ENCODE results near the gene RERG.
"Not testable (repeated sequence)": the region's sequence is repeated elsewhere in the genome, so short reads cannot be mapped to it uniquely, and the experiment has no call there.

The RERG gene

DNA sequence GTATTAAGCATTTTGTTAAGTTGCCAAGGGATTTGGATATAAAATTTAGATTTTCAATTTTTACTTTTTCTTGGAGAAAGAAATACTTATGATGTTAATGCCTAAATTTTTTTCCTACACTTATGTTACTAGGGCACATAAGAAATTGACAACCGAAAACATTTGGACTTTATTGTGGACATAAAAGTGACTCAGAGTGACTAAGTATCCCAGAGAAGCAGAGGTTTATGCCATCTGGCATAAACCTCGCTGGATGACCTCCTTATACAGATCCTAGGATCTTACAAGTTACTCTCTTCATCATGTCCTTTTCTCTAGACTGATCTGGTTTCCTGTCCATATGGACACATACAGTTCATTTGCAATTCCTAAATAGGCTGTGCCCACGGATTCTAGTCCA lies 89.8 kb downstream of the RERG start:
- DNase-seq = no peak

DNA sequence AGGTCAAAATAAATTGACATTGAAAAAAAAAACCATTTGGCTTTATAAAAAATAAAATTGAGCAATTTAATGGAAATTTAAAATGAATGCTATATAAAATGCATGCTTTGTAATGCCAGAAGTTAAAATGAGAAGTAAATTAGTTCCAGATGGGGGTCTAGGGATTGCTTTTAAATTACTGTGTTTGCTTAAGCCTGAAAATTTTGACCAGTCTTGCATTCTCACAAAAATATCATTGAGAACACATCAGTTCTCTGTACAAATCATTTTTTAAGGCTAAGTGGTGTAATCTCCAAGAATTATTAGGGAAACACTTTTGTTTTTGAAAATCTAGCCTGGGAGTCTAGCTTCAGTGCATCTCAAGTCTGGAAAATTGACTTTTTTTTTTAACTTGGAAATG lies 90.7 kb downstream of the RERG start:
- no peak for DNase-seq

DNA sequence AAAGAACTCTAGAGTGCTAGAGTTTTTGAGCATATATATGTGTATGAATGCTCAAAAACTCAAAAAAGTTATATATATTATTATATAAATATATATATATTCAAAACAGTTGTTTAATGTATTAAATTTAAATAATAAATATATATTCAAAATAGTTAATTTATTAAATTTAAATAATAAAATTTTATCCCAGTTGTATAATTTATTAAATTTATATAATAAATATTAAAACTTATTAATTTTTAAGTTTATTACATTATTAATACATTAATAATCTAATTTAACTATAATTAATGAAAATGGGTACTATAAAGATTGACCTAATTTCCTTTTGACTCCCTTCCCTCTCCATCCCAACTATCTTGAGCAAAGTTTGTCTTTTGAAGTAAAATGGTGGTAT lies 97.8 kb downstream of the RERG start:
- DNase-seq = no peak

DNA sequence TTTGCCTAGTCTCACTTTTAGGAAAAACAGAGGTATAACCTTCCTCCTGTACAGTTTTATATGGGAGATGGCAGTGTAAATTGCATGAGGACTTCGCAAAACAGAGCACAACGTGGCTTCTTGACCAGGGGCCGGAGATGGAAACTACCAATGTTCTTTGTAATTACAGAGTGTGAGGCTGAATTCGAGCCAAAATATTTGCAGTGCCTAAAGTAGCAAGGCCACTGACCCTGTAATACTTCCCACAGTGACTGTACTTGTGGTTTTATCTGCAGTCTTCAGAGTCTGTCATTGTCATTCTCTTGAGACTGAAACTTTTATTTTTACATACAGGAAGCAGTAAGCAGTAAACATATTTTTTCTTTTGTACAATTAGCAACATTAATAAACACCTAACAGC lies 98.9 kb downstream of the RERG start:
- DNase-seq = no peak

DNA sequence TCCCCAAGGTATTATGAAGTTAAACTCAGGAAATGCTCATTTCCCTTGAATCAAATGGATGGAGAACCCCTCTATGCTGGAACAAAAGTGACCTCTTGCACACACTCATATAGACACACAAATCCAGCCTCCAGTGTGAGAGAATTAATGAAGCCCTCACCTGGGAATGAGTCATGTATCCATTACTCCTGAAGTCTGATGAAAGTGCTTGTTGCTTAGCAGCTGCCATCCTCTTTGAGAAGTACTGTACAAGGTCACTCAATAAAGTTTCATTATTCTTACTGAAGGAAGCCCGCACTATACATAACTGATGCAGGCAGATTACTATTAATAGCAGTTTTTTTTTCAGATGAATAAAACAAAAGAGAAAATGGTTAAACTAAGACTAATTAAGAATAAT lies 102.3 kb downstream of the RERG start:
- no peak for DNase-seq

DNA sequence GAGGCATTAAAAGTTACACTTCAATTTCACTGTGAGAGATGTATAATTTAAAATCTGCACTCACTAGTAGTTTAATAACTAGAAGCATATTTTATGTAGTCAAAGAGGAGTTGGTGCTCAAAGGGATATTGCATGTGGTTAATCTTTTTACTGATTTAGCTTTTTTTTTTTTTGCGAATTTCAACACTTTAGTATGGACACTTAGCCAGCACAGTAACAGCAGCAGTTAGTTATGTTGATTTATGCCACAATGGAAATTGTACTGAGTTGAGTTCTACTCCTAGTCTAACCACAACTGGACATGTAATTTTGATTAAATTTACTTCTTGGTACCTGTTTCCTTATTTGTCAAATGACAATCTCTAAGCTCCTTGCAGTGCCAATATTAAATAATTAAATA lies 104.2 kb downstream of the RERG start:
- DNase-seq = no peak

DNA sequence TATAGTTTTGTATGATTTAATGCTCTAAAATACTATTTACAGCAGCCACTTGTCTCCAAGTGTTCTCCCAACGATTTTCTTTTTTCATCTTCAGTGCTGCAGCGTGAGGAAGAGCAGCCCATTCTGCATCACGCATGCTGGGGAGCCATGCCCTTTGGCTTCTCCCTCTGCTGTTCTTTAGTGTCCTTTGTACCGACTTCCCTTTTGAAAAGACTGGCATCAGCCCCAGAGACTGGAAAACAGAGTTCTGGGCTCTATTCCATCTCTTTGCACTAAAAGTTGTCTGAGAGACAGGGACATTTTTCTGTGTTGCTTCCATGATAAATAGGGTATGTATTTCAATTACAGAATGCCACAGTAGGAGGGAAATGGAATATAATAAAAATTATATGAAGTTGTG lies 105.1 kb downstream of the RERG start:
- DNase-seq = no peak

DNA sequence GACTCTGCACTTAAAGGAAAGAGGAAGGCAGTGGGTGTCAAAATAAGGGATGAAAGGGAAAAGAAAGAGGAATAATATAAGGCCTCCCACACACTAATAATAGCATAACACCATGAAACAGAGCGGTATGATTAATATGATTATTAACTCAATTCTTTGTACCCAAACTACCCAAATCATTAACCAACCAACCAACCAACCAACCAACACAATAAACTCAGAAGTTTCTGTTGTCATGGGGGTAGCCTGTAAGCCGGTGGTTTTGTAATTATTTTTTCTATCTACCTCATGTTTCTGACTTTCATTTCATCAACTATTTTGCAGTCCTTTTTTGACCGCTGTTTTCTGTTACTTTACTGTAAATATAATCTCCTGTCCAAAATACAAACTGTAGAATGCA lies 105.8 kb downstream of the RERG start:
- DNase-seq = no peak

DNA sequence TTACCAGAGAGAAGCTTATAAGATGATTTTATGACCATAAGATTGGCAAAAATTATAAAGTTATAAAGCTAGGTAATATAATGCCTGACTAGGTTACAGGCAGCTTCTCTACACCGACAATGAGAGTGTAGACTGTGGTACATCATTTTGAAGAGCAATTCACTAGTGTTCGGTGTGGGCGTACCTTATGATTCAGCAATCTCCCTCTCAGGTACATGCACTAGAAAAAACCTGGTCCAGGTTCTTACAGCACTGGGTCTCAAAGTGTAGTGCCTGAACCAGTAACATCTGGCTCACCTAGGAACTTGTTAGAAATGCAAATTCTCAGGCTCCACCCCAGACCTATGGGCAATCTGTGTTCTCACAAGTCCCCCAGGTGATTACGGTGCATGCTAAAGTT lies 106.7 kb downstream of the RERG start:
- no peak for DNase-seq

DNA sequence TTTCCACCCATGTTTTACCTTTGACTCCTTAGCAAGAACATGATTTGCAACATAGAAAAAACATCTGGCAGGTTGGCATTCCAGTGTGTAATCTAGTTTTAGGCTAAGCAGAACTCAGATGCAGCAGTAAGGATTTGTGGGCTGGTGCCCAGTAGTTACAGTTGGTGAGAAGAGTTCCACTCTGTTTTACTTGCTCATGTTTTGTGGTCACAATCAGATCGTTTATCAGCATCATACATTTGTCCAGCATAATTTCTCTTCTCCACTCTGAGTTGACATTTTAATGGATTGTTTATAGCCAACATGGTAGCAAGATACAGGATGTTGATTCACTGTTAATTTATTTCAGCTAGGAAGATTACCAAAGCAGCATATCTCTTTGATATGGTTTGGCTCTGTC lies 128.4 kb downstream of the RERG start:
- DNase-seq = no peak

DNA sequence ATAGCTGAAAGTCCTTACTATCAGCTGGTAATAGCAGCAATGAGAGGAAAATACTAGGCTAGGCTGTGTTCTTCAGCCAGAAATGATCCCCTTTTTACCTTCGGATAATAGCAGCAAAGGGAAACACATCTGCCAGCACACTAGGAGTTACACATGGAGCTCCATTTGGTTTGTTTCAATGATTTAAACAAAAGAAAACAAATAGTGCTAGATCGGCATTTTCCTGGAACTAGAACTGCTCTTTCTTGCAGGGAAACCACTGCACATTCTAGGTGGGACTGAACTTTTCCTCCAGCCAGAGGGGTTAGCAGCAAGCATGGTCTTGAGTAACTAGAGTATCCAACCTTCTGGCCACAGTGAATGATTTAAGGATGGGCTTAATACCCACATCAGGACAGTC lies 130.8 kb downstream of the RERG start:
- DNase-seq = no peak

DNA sequence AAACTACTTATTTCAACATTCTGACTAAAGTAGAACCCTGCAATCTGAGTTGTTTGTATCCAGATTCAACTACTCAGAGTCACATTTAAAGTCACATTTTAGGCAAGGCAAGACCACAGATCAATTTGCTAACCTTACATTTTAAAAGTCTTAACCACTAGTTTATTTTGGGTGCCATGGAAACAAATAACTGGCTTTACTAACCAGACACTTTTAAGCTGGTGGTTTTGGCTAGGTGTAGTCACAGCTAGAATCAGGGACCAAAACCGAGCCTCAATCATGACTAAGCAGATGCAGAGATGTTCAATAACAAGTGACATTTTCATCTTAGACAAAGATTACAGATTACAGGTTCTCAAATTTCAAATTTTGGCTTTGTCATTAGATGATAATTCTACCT lies 133.1 kb downstream of the RERG start:
- DNase-seq = no peak

DNA sequence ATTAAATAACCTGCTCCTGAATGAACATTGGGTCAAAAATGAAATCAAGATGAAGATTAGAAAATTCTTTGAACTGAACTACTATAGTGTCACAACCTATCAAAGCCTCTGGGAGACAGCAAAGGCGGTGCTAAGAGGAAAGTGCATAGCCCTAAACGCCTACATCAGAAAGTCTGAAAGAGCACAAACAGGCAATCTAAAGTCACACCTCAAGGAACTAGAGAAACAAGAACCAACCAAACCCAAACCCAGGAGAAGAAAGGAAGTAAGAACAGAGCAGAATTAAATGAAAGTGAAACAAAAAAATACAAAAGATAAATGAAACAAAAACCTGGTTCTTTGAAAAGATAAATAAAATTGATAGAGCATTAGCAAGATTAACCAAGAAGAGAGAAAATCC lies 143.5 kb downstream of the RERG start:
- DNase-seq = not testable (repeated sequence)

DNA sequence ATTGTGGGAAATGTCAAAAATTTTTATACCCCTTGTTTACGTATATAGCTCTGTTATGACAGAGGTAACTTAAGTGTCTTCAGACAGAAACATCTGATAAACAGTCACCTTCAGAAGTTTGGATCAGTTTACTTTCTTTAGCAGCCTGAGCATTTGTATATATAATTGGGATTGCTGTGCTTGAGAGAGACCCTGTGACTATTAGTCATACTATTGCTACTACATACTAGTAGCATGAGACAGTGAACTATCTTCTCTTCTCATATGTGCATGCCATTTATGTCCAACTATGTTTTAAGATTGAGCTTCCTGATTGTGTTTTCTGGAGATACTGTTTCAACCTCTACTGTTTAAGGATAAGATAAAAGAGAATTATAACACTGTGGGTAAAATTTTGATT lies 146.9 kb downstream of the RERG start:
- no peak for DNase-seq

DNA sequence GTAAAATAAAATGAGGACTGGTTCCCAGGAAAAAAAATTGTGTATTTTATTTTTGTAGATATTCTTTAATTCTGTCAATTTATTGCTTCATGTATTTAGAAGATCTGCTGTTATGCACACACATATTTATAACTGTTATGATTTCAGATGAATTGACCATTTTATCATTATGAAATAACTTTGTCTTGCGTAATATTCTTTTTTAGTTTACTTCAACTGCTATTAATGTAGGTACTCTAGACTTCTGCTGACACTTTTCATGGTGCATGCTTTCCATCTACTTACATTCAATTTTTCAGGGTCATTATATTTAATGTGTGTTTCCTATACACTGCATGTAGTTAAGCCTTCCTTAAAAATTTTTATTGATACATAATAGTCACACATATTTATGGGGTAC lies 162.1 kb downstream of the RERG start:
- no peak for DNase-seq
